Endothelial cell of umbilical vein (primary cell): ENCODE measurements around the gene LARP6. TPM values are rescaled to one million over a fixed set of nuclear protein-coding genes. Genes with fewer than 3 reads are reported as not detected.

ENCODE experiments used
- BruUV-seq: library from RNA; stranded (reverse); fragments of 400-500 nt; replicated peaks from 2 replicates; lab custom pipeline; 2021; lab: Mats Ljungman, UMichigan
- CTCF ChIA-PET: fragments of 300-600, 350-600 bp; sonication (Branson Sonifier 250); formaldehyde crosslinking; loops from one replicate; lab custom pipeline; 2021; ENCODE audit warnings: antibody characterized with exemption, inconsistent platforms; lab: Charles Lee
- POLR2A ChIA-PET: fragments of 300-600, 350-600 bp; sonication (Branson Sonifier 250); formaldehyde crosslinking; loops from one replicate; lab custom pipeline; 2021; ENCODE audit warnings: antibody characterized with exemption, inconsistent platforms; lab: Charles Lee
- DNase-seq: peaks from one replicate; pipeline ENCODE4 v3.0.0-alpha.2; 2011; ENCODE audit warnings: low read depth, low spot score
- FAIRE-seq: peaks from 2 replicates; lab custom pipeline; 2011; peaks lifted over from hg19 to GRCh38; lab: Jason Lieb, UNC
- H2AFZ ChIP-seq: 2 replicates; pipeline ENCODE4 v1.6.0; 2012; ENCODE audit warnings: low read depth, low read length, control low read depth, inconsistent platforms
- H3K27ac ChIP-seq: 2 replicates; pipeline ENCODE4 v1.5.1; 2011; ENCODE audit warnings: low read depth, mild to moderate bottlenecking, control low read depth, low read length, moderate library complexity; ENCODE audit not compliant: insufficient read depth
- H3K27me3 ChIP-seq, 2 experiments: 2 replicates each; pipeline versions ENCODE4 v1.6.0 to v1.6.1; 2011; ENCODE audit warnings: low read length in 2 of 2, mixed read lengths in 1 of 2; ENCODE audit not compliant: control insufficient read depth in 2 of 2, insufficient read depth in 2 of 2
- H3K36me3 ChIP-seq, 2 experiments: 2 replicates in 1 of 2; 3 replicates in 1 of 2; pipeline ENCODE4 v1.5.1; 2011; ENCODE audit warnings: low read length in 2 of 2, mild to moderate bottlenecking in 1 of 2, moderate library complexity in 1 of 2; ENCODE audit not compliant: control insufficient read depth in 2 of 2, insufficient read depth in 2 of 2; ENCODE audit errors: extremely low read depth in 1 of 2
- H3K4me1 ChIP-seq: 3 replicates; pipeline ENCODE4 v1.5.1; 2011; ENCODE audit warnings: mild to moderate bottlenecking, low read length; ENCODE audit not compliant: control insufficient read depth, insufficient read depth; ENCODE audit errors: extremely low read depth
- H3K4me2 ChIP-seq: 2 replicates; pipeline ENCODE4 v1.6.1; 2011; ENCODE audit warnings: low read length, control low read depth, mixed read lengths; ENCODE audit not compliant: insufficient read depth
- H3K4me3 ChIP-seq, 3 experiments: fragments of 200-600 bp in 1 of 3; sonication (generic), shearing (Covaris generic) in 1 of 3; replicated peaks in 1 of 3; 2 replicates each; pipeline ENCODE4 v1.5.1; 2011 to 2016; ENCODE audit warnings: control low read depth in 3 of 3, low read length in 3 of 3, mild to moderate bottlenecking in 2 of 3, inconsistent platforms in 1 of 3, low read depth in 1 of 3, moderate library complexity in 1 of 3; ENCODE audit not compliant: insufficient read depth in 1 of 3
- H3K79me2 ChIP-seq: 2 replicates; pipeline ENCODE4 v1.6.0; 2012; ENCODE audit warnings: low read length, inconsistent platforms; ENCODE audit not compliant: control insufficient read depth, insufficient read depth
- H3K9ac ChIP-seq: replicated peaks from 2 replicates; pipeline ENCODE3; 2011; ENCODE audit warnings: low read length, control low read depth; ENCODE audit not compliant: insufficient read depth; ENCODE audit errors: extremely low read depth
- H3K9me1 ChIP-seq: replicated peaks from 3 replicates; pipeline ENCODE4 v1.6.0; 2011; ENCODE audit warnings: mild to moderate bottlenecking, low read length; ENCODE audit not compliant: control insufficient read depth, insufficient read depth; ENCODE audit errors: extremely low read depth
- H3K9me3 ChIP-seq: replicated peaks from 2 replicates; pipeline ENCODE4 v1.5.1; 2012; ENCODE audit warnings: low read length, inconsistent platforms; ENCODE audit not compliant: control insufficient read depth, insufficient read depth
- H4K20me1 ChIP-seq: replicated peaks from 2 replicates; pipeline ENCODE3; 2011; ENCODE audit warnings: mild to moderate bottlenecking, low read length; ENCODE audit not compliant: control insufficient read depth, insufficient read depth; ENCODE audit errors: extremely low read depth
- GATA2 ChIP-seq: IDR thresholded peaks from 2 replicates; pipeline ENCODE4 v1.7.0; 2011; ENCODE audit warnings: low read depth, mild to moderate bottlenecking, moderate library complexity, mixed read lengths, low read length; ENCODE audit not compliant: insufficient read length, insufficient read depth
- POLR2AphosphoS5 ChIP-seq: IDR thresholded peaks from 2 replicates; pipeline ENCODE4 v1.6.1; 2012; ENCODE audit warnings: low read depth, mild to moderate bottlenecking, control low read depth, low read length, moderate library complexity; ENCODE audit not compliant: insufficient read depth
- dilution Hi-C: fragments of 300-500 bp; cut with MboI; formaldehyde crosslinking; loops from one replicate; pipeline ENCODE4 v1.15.0; 2019; ENCODE audit warnings: low sequenced_read_pairs; ENCODE audit not compliant: extremely low pct_ligation_motif_present
- intact Hi-C: fragments of 100-400 bp; cut with micrococcal nuclease; formaldehyde crosslinking; loops from one replicate; pipeline ENCODE4 v1.10.0; 2022
- polyA plus RNA-seq, 4 experiments: library from polyadenylated mRNA; depleted of rRNA in 3 of 4; stranded (reverse) in 3 of 4; unstranded in 1 of 4; fragments of >200 nt; gene quantifications; 2 replicates each; pipeline versions ENCODE4 v1.2.1 to v1.2.3, GENCODE V29; 2011 to 2012; ENCODE audit warnings: missing spikeins in 1 of 4
- total RNA-seq: library from RNA; stranded (reverse); gene quantifications from 2 replicates; pipeline ENCODE4 v1.2.3, GENCODE V29; 2021
- TF ChIP-seq, protein P1 (sequence below), 2 donors: IDR thresholded peaks; 1 replicate in 1 of 2; 2 replicates in 1 of 2; pipeline ENCODE4 v1.5.1; 2011; ENCODE audit warnings: low read length in 2 of 2, mild to moderate bottlenecking in 2 of 2, moderate library complexity in 2 of 2, control low read depth in 1 of 2, inconsistent platforms in 1 of 2, low read depth in 1 of 2; ENCODE audit not compliant: insufficient read depth in 1 of 2; ENCODE audit errors: extremely low read depth in 1 of 2

Gene LARP6
- total and polyA plus RNA-seq, 2 donors (not counting 3 experiments of a cell fraction or from before 2014, with no cell fraction given), result 16.9 to 56.2 TPM

DNA sequence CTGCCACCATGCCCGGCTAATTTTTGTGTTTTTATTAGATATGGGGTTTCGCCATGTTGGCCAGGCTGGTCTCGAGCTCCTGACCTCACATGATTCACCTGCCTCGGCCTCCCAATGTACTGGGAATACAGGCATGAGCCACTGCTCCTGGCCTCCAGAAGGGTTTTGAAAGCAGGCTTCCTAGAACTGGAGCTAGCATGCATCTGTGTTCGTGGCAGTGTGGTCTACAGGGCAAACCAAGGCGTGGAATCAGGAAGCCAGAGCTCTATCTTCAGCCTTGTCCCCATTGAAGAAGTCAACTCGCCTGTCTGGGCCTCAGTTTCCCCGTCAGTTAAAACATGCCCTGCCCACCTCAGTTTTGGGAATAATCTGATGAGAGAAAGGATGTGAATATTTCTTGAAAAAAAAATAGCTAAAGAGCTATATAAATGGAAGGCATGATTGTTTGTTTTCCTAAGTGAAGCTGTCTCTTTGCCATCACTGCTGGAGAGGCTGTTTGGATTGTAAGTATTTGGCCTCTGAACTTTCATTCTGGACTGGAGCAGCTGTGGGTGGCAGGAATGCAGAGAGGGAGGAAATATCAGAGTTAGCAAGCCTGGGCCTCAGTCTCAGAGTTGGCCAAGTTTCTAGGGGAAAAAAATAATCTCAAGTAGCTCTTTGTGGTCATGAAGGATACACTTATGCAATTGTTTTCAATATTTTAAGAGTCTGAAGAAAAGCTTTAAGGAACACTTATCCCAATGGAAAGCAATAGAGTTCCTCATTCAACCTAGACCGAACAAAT, 54.1 kb downstream of the LARP6 start:
- Histone ChIP-seq H3K9ac (peak overlapping the region; percentile 35), H3K4me1 (peaks cover 33% of the 10 kb centered on the region), H4K20me1 (no peaks in the 10 kb centered on the region)

More for the DNA sequence above, 54.1 kb downstream of the LARP6 start:
- Histone ChIP-seq H3K4me3 (no peak overlapping the region), H3K9me3 (no peaks in the 10 kb centered on the region), H3K36me3 (no peaks in the 10 kb centered on the region), H3K79me2 (no peaks in the 10 kb centered on the region), H3K27ac (peak overlapping the region; percentile 66), H2AFZ (no peak overlapping the region), H3K27me3 (no peaks in the 10 kb centered on the region), H3K9me1 (no peaks in the 10 kb centered on the region), H3K4me2 (peak overlapping the region; percentile 6)
- no TSS peak for BruUV-seq
- peak; percentile 94 for DNase-seq
- FAIRE-seq, result peak; percentile 97
- CTCF ChIA-PET, result interaction anchor here (0.7 to 6.4 kb wide), 15 partner anchors 8 to 120 kb away, joined by 3 to 51 read pairs (median 4); partner anchors contain the start of gene UACA
- dilution Hi-C loops (no loop called here), intact Hi-C loops (loop anchor here (10.0 kb wide), 1 partner anchor 705 kb away; the partner anchor contains the start of gene TLE3)
- POLR2A ChIA-PET, result interaction anchor here (1.0 to 1.4 kb wide), 3 partner anchors 11 to 98 kb away, joined by 3 to 6 read pairs (median 4); no protein-coding TSS in a partner anchor
- TF ChIP-seq, protein P1, sequence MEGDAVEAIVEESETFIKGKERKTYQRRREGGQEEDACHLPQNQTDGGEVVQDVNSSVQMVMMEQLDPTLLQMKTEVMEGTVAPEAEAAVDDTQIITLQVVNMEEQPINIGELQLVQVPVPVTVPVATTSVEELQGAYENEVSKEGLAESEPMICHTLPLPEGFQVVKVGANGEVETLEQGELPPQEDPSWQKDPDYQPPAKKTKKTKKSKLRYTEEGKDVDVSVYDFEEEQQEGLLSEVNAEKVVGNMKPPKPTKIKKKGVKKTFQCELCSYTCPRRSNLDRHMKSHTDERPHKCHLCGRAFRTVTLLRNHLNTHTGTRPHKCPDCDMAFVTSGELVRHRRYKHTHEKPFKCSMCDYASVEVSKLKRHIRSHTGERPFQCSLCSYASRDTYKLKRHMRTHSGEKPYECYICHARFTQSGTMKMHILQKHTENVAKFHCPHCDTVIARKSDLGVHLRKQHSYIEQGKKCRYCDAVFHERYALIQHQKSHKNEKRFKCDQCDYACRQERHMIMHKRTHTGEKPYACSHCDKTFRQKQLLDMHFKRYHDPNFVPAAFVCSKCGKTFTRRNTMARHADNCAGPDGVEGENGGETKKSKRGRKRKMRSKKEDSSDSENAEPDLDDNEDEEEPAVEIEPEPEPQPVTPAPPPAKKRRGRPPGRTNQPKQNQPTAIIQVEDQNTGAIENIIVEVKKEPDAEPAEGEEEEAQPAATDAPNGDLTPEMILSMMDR (IDR thresholded peaks at IDR 0.05; ENCODE audit: extremely low read depth in 1 of 2, insufficient read depth in 1 of 2, low read depth in 1 of 2, low read length in 2 of 2), result no peak
- TF ChIP-seq GATA2, result peak; percentile 35
- peak; percentile 66 for TF ChIP-seq POLR2AphosphoS5
